NB4 (cell line): ENCODE measurements around the gene SCAF8.

ENCODE experiments used
- MYC ChIP-seq: IDR thresholded peaks from 2 replicates; pipeline ENCODE4 v1.6.1; 2011; ENCODE audit warnings: low read depth, low read length
- POLR2A ChIP-seq: IDR thresholded peaks from 2 replicates; pipeline ENCODE4 v1.6.1; 2011; ENCODE audit warnings: mild to moderate bottlenecking; ENCODE audit not compliant: insufficient read length; ENCODE audit errors: extremely low read depth
- TF ChIP-seq, protein P1 (sequence below): IDR thresholded peaks from one replicate; pipeline ENCODE4 v1.5.1; 2012; ENCODE audit warnings: low read depth, low read length
- TF ChIP-seq, protein P2 (sequence below): IDR thresholded peaks from 2 replicates; pipeline ENCODE4 v1.6.1; 2011; ENCODE audit warnings: low read depth, low read length

DNA sequence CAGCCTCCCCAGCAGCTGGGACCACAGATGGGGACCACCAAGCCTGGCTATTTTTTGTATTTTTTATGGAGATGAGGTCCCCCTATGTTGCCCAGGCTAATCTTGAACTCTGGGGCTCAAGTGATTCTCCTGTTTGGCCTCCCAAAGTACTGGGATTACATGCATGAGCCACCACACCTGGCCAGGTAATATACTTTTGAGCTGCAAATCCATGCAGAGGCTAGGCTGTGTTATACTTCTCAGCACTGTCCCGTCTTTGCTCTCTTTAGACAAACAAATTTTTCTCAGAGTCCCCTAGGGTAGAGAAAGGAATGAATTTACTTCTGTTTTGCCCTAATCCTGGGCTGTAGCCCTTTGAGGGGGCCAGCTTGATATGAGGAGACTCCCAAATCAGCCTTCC lies 13.4 kb upstream of the SCAF8 start:
- TF ChIP-seq POLR2A (no peak), MYC (no peak)
- TF ChIP-seq, protein P1, sequence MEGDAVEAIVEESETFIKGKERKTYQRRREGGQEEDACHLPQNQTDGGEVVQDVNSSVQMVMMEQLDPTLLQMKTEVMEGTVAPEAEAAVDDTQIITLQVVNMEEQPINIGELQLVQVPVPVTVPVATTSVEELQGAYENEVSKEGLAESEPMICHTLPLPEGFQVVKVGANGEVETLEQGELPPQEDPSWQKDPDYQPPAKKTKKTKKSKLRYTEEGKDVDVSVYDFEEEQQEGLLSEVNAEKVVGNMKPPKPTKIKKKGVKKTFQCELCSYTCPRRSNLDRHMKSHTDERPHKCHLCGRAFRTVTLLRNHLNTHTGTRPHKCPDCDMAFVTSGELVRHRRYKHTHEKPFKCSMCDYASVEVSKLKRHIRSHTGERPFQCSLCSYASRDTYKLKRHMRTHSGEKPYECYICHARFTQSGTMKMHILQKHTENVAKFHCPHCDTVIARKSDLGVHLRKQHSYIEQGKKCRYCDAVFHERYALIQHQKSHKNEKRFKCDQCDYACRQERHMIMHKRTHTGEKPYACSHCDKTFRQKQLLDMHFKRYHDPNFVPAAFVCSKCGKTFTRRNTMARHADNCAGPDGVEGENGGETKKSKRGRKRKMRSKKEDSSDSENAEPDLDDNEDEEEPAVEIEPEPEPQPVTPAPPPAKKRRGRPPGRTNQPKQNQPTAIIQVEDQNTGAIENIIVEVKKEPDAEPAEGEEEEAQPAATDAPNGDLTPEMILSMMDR = no peak
- TF ChIP-seq, protein P2, sequence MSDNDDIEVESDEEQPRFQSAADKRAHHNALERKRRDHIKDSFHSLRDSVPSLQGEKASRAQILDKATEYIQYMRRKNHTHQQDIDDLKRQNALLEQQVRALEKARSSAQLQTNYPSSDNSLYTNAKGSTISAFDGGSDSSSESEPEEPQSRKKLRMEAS = no peak
